HG03095 (cell line): ENCODE data around the gene TAMM41.
"Not testable (repeated sequence)": the region's sequence is repeated elsewhere in the genome, so short reads cannot be mapped to it uniquely, and the experiment has no call there.

Experiments used
- ATAC-seq: cut with Tn5 transposase; IDR thresholded peaks from one replicate; pipeline ENCODE4 v1.9.1; 2021; ENCODE audit warnings: moderate library complexity; ENCODE audit not compliant: unreplicated experiment

The TAMM41 gene

DNA sequence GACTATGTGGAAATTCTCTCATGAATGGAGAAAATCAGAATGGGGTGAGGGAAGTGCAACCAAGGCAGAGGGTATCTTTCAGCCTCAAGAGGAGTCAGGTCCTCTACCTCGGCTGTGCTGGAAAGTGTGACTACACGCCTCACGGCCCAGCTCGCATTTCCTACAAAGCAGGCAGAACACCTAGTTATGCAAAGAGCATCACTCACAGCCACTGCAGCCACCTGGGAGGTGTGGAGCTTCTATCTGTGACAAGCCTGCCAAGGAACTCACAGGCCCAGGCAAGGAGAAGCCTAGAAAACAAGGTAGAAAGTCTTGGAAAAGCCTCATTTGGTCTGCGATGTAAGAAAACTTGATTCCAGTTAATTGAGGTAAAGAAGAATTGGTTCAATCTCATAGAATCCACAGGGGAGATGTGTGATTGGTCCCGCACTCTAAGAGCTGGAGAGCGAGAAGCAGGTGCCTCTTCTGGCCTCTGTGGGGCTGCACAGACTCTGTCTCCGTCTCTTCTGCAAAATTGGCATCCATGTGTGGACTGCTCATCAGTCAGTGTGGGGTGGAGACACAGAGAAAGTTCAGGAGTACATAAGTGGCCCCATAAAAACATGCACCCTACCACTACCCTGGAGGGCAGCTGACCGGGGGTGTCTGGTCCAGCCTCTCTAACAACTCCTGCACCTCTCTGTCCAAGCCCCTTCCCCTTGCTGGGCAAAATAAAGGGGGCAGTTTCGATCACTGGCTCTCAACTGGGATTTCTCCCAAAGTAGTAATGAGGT lies 76.8 kb downstream of the TAMM41 start:
- no peak for ATAC-seq

DNA sequence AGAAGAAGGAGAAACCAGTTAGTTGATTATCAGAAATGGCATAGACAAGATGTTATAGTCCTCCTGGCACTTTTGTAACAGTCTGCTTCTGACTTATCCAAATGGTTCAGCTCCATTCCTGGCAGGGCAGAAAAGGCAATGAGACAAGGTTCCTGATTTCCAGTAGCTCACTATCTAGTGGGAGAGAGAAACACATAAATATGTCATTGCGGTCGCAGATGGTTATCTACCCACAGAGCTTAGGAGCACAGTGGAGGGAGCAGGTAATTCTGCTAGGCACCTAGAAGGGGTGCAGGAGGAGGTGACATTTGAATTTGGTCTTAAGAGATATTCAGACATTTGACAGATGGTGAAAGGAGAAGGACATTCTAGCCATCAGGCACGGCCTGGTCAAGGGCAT lies 78.1 kb downstream of the TAMM41 start:
- no peak for ATAC-seq

DNA sequence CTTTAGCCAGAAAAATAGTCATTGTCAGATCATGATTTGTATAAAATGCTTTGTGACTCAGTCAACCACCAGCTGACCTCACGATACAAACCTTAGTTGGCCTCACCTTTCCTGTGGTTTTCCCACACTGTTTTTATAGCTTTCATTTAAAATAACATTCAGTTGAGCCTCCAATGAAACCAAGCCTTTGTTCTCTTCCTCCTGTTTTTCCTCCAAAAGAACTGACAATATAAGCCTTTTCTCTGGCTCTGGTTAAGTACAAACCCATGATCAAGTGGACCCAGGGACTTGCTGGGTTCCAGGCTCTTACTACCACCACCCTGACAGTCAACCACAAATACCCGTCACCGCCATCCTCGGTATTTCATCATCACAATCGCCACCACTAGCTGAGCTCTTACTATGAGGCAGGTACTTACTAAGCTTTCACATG lies 81.7 kb downstream of the TAMM41 start:
- ATAC-seq, result no peak

DNA sequence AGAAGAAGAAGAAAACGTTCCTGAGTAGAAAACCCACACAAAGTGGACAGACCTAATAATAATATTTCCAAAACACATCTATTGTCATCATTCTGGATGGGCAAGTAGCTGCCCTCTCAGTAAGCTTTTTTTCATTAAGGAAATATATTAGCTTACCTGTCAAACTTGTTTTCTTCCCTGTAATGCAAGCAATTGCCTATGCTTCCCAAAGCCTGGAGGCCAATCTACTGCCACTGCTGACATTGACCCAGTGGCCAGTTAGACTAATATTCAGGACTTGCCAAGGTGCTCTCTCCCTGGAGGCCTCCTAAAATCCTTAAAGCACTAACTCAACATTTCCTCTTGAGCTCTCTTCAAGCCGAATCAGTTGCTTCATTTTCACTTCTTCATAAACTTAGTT lies 86.7 kb downstream of the TAMM41 start:
- no peak for ATAC-seq

DNA sequence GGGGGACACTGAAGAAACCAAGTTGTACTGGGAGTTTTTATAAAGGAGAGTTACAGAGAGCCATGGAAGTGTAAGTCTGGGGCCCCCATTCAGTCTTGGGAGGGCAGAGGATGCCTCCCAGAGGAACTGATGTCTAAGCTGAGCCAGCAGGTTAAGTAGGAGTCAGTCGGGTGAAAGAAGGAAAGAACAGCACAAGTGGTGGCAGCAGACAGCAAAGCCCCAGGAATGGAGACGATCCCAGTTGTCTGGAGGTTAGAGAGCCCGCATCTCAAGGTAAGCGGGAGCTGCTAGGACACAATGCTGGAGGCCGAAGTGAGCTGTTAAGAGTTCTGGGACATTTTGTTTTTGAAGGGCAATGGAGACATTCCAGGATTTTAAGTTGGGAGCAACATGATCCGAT lies 88.8 kb downstream of the TAMM41 start:
- no peak for ATAC-seq

DNA sequence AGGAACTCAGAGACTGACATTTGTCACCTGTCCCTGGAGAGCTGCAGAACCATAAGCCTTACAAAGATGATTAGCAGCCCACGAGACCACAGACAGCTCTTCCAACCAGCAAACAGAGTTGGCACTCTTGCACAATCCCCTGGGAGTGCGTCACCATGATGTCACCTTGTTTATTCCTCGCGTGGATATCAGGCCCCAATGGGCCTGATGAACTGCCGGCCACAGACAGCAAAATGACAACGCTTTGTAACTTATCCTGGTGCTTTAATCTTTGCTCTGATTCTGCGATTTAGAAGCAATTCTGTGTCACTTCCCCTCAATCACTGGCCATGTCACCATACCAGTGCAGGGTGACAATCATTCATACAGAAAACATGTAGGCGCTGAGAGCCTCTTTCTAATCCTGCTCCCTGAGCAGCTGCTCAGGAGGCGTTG lies 89.2 kb downstream of the TAMM41 start:
- no peak for ATAC-seq

DNA sequence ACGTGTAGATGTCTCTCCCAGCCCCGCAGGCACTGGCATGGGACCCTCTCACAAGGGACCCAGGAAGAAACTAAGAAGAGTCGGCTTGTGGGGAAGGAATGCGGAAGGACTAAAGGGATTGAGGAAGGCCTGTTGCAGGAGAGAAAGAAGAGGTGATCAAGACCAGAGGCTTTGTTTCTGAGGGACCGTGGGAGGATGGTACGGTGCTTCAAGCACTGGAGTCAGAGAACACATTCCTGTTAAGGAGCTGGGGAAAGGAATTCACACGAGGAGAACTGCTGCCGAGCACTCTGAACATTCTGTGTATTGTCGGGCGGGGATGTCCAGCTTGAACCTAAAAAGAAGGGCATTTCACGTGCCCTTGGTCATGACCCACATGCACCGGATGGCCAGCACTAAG lies 91.4 kb downstream of the TAMM41 start:
- no peak for ATAC-seq

DNA sequence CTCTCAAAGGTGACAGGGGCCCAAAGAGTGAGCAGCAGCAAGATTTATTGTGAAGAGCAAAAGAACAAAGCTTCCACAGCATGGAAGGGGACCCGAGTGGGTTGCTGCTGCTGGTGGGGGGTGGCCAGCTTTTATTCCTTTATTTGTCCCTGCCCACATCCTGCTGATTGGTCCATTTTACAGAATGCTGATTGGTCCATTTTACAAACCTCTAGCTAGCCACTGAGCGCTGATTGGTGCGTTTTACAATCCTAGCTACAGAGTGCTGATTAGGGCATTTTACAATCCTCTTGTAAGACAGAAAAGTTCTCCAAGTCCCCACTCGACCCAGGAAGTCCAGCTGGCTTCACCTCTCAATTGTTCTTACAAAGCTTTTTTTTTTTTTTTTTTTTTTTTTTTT lies 94.4 kb downstream of the TAMM41 start:
- ATAC-seq, result not testable (repeated sequence)

DNA sequence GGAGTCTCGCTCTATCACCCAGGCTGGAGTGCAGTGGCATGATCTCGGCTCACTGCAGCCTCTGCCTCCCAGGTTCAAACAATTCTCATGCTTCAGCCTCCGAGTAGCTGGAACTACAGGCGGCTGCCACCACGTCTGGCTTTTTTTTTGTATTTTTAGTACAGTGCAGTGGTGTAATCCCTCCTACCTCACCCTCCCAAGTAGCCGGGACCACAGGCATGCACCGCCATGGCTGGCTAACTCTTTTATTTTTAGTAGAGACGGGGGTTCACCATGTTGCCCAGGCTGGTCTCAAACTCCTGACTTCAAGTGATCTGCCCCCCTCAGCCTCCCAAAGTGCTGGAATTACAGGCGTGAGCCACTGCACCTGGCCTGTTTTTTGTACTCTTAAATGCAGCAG lies 98.4 kb downstream of the TAMM41 start:
- ATAC-seq, result not testable (repeated sequence)
